ENCODE results near the gene TMEM88. TPM values are rescaled to one million over a fixed set of nuclear protein-coding genes. Genes with fewer than 3 reads are reported as not detected.

TMEM88 gene
- total and polyA plus RNA-seq, 2 of the 8 experiments (the other 6 are each of a cell fraction or from before 2014, with no cell fraction given) = 0.69 to 8.8 TPM

DNA sequence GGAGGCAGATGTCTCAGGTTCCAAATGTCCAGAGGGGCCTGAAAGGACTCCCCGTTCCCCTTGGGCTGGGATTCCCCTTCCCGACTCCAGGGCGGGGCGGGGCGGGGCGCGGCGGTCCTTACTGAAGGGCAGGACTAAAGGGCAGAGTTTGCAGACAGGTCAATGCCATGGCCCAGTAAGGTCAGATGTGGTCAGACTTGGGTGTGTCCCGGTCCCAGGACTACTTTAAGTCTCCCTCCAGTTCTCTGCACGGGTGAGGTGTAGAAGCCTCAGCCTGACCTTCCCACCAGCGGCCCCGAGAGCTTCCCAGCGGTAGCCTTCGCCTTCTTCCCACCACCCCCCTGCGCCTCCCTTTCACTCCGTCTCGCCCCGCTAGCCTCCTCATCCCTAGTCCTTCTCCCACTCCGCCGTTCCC, 20.3 kb upstream of the TMEM88 start:
- POLR2A ChIA-PET (ENCODE audit: partially characterized antibody) = interaction anchor here (1.2 to 4.6 kb wide), 6 partner anchors 10 to 148 kb away, joined by 3 to 33 read pairs (median 4); partner anchors contain the start of genes EFNB3, NAA38 and TMEM88

More for the DNA sequence above, 20.3 kb upstream of the TMEM88 start:
- Histone ChIP-seq H3K14ac (ENCODE audit: insufficient read length) (no peak overlapping the region), H3K4me2 (ENCODE audit: insufficient read depth in 1 of 2, low read depth in 2 of 2, low read length in 2 of 2) (peak overlapping the region; percentile 84 to 93), H3K9ac (replicated peaks in 1 of 4; ENCODE audit: extremely low read depth in 1 of 4, low read depth in 3 of 4, low read length in 3 of 4) (no peak overlapping the region), H3K36me3 (ENCODE audit: control insufficient read depth in 2 of 4, insufficient read depth in 4 of 4, low read length in 3 of 4) (no peaks in the 10 kb centered on the region), H2BK12ac (ENCODE audit: low read depth, low read length) (no peak overlapping the region; the same call in 1 of the 2 replicates), H3K56ac (replicated peaks; ENCODE audit: insufficient read length, low read depth, low read length) (no peak overlapping the region), H3K4me1 (replicated peaks in 1 of 4; ENCODE audit: control insufficient read depth in 3 of 4, insufficient read depth in 4 of 4, low read length in 3 of 4) (peaks cover 5 to 24% (median 13%) of the 10 kb centered on the region in 4 experiments), H2BK5ac (ENCODE audit: low read depth, low read length) (no peak overlapping the region), H4K5ac (ENCODE audit: insufficient read length, low read depth, low read length) (no peak overlapping the region), H4K8ac (ENCODE audit: extremely low read depth, insufficient read depth, low read length) (no peak overlapping the region), H2BK120ac (replicated peaks; ENCODE audit: low read depth, low read length) (no peak overlapping the region), H3K23ac (ENCODE audit: insufficient read length) (no peak overlapping the region), H2BK20ac (ENCODE audit: low read length) (no peak overlapping the region), H2AFZ (ENCODE audit: low read length) (no peak overlapping the region), H3K27ac (ENCODE audit: low read depth, low read length) (no peak overlapping the region), H2AK5ac (ENCODE audit: low read depth, low read length) (no peak overlapping the region), H3K23me2 (ENCODE audit: low read depth, low read length) (peaks cover 25% of the 10 kb centered on the region), H3K79me1 (ENCODE audit: low read depth, low read length) (no peaks in the 10 kb centered on the region), H3K18ac (ENCODE audit: extremely low read depth, low read length) (no peak overlapping the region), H3K4me3 (ENCODE audit: extremely low read depth in 1 of 4, insufficient read depth in 2 of 4, low read depth in 3 of 4, low read length in 4 of 4) (peak overlapping the region; percentile 70 to 77 (median 74)), H3K4ac (replicated peaks; ENCODE audit: insufficient read length, low read depth, low read length) (no peak overlapping the region), H3K27me3 (replicated peaks in 1 of 4; ENCODE audit: control insufficient read depth in 3 of 4, extremely low read depth in 1 of 4, insufficient read depth in 3 of 4, low read length in 3 of 4) (peaks cover 6 to 51% (median 42%) of the 10 kb centered on the region in 4 experiments), H3K9me3 (ENCODE audit: insufficient read depth in 2 of 2, low read depth in 1 of 2, low read length in 1 of 2) (no peaks in the 10 kb centered on the region), H2BK15ac (ENCODE audit: low read length) (no peak overlapping the region), H4K91ac (replicated peaks; ENCODE audit: insufficient read length, low read length) (no peak overlapping the region), H4K20me1 (replicated peaks in 1 of 2; ENCODE audit: control insufficient read depth in 1 of 2, insufficient read depth in 2 of 2, low read length in 2 of 2) (peaks cover 0 to 9% of the 10 kb centered on the region in 2 experiments), H3K79me2 (ENCODE audit: control insufficient read depth in 1 of 2, insufficient read depth in 2 of 2, low read length in 2 of 2) (no peaks in the 10 kb centered on the region)
- CTCF ChIA-PET (ENCODE audit: partially characterized antibody) = interaction anchor here (0.7 to 5.9 kb wide), 18 partner anchors 9 to 207 kb away, joined by 3 to 44 read pairs (median 4); partner anchors contain the start of genes NAA38 and RNF227
- no peak for FAIRE-seq
- WGBS, 2 experiments (ENCODE audit: extremely low coverage in 1 of 2, insufficient coverage in 1 of 2, insufficient read length in 1 of 2, insufficient replicate concordance in 2 of 2, low coverage in 1 of 2, low lambda C conversion rate in 2 of 2, missing lambda C conversion rate in 1 of 2) = 2% methylated on average over 20 of the region's 20 CpGs; no CpG with 5 or more reads in 1 of the 2 experiments
- no peak for DNase-seq (ENCODE audit: low read depth in 1 of 2, low spot score in 2 of 2)
- TF ChIP-seq BACH1 (IDR thresholded peaks at IDR 0.05; ENCODE audit: low read length) = no peak
- 0 out of 2 replicates have a peak, but pooled peaks have one; percentile 6 for TF ChIP-seq RXRA (IDR thresholded peaks at IDR 0.05; ENCODE audit: insufficient read depth, low read depth, low read length)
